Stimulated activated CD4-positive, alpha-beta T cell treated with anti-CD3 and anti-CD28 coated beads, Interleukin-15, amount 100 ng/mL, for 24 hours (primary cell): ENCODE data around the gene UBN1.
A peak's percentile ranks its signal among the peaks of the same experiment; 100 is the strongest.

ENCODE experiments used
- DNase-seq: peaks from one replicate; pipeline ENCODE4 v3.0.0-alpha.2; 2020

Gene UBN1, protein sequence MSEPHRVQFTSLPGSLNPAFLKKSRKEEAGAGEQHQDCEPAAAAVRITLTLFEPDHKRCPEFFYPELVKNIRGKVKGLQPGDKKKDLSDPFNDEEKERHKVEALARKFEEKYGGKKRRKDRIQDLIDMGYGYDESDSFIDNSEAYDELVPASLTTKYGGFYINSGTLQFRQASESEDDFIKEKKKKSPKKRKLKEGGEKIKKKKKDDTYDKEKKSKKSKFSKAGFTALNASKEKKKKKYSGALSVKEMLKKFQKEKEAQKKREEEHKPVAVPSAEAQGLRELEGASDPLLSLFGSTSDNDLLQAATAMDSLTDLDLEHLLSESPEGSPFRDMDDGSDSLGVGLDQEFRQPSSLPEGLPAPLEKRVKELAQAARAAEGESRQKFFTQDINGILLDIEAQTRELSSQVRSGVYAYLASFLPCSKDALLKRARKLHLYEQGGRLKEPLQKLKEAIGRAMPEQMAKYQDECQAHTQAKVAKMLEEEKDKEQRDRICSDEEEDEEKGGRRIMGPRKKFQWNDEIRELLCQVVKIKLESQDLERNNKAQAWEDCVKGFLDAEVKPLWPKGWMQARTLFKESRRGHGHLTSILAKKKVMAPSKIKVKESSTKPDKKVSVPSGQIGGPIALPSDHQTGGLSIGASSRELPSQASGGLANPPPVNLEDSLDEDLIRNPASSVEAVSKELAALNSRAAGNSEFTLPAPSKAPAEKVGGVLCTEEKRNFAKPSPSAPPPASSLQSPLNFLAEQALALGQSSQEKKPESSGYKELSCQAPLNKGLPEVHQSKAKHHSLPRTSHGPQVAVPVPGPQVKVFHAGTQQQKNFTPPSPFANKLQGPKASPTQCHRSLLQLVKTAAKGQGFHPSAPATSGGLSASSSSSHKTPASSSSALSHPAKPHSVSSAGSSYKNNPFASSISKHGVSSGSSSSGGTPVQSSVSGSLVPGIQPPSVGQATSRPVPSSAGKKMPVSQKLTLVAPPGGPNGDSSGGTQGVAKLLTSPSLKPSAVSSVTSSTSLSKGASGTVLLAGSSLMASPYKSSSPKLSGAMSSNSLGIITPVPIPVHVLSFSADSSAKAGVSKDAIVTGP (N-terminal part only)

DNA sequence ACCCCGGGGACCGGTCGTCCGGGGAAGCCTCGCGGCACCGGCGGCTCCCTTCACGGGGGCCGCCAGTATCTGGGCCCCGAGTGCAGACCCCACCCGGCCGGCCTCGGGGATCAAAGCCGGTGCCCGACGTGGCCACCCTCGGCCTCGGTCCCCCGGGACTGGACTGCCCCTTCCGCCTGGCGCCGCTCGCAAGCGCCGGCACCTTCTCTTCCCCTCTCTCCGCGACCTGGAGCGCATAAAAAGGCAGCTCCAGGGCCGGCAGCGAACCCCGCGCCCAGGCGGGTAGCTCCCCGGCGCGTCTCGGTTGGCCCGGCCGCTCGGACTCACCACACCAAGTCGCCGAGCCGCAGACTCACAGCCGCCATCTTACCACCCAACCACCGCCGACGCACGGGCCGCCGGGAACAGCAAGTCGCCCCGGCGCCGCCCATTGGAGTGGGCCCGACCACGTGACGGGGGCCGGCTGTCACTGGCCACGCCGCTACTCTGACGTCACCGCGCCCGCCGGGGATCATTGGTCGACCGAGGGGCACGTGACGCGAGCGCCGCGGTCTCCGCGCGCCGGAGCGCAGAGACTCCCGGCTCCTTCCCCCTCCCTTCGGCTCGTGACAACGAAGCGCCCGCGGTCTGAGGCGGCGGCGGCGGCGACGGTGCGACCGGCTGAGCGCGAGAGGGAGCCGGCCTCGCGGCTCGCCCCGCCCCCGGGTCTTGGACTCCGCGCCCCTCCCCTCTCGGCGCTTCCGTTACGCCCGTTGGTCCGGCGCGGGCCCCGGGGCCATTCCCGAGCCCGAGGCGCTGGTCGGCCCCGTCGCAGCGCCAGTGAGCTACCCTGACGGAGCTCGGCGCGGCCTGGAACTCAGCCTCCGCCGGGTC is at the start of gene UBN1, which contains the start of gene GLYR1:
Gene UBN1, plus strand, starts transcription at position 581 of the 873 bp plus-strand sequence. CDS start 5,437 bp downstream, outside the sequence.
Gene GLYR1, minus strand, starts transcription at position 388 of the 873 bp plus-strand sequence. Its CDS starts 23 bp downstream, at position 365.
- peak; percentile 100 for DNase-seq

DNA sequence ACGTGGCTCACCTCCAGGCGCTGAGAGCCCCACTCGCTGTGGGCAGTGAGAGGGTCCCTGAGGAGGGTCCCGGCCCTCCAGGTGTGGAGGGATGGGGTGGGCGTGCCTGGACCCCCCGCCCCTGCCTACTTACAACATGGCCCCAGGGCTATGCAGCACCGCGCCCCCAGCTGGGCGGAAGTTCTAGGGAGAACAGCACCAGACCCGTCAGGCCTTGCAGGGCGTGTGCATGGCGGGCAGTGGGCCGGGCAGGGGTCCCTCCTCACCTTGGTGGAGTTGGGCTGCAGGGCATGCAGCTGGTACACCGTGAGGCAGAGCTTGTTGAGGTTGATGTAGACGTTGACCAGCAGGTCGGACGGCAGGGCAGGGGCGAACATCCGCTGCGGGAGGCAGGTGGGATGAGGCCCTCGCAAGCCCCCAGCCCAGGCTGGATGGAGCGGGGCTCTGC is 49.5 kb upstream of the UBN1 start:
- DNase-seq, result no peak

DNA sequence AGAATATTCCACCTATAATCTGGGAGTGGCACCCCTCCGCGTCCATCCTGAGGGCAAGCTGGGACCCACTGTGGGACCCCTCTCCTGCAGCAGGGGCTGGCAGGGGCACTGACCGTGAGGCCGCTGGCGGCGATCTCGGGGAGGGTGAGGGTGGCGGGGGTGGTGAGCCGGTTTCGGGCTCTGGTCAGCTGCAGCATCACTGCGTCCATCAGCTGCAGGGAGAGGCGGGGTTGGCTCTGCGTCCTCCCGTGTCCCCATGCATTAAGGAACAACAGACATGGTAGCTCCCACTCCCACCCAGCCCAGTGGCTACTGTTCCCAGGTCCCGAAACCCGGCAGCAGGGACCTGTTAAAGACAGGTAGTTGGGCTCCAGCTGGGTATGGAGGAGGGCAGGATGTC is 48.8 kb upstream of the UBN1 start:
- DNase-seq, result no peak

DNA sequence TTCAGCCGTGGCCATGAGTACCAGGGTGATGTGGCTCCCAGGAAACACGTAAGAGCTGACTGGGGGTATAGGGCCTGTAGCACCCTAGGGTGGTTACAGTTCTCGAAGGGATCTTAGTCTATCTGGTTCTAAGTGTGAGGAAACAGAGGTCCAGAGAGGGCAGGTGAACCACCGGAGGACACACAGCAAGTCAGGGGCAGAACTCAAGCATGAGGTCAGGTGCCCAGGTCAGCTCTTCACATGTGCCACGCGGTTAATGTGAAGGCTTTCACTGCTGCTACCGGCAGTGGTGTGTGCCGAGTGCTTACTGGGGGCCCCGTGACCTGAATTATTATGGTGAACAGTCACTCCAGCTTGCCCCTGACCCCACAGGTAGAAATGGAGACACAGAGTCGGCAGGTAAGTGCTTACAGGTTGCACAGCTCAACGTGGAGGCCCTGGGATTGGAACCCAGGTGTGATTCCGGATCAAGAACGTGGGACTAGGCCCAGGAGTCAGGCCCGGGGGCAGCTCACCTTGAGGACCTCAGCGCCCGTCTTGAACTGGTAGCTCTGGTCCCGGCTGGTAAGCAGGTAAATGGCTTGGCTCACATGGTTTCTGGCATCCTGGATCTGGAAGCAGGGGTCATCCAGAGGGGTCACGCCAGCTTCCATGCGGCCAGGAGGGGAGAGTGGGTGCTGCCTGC is 48.0 kb upstream of the UBN1 start:
- DNase-seq, result no peak

DNA sequence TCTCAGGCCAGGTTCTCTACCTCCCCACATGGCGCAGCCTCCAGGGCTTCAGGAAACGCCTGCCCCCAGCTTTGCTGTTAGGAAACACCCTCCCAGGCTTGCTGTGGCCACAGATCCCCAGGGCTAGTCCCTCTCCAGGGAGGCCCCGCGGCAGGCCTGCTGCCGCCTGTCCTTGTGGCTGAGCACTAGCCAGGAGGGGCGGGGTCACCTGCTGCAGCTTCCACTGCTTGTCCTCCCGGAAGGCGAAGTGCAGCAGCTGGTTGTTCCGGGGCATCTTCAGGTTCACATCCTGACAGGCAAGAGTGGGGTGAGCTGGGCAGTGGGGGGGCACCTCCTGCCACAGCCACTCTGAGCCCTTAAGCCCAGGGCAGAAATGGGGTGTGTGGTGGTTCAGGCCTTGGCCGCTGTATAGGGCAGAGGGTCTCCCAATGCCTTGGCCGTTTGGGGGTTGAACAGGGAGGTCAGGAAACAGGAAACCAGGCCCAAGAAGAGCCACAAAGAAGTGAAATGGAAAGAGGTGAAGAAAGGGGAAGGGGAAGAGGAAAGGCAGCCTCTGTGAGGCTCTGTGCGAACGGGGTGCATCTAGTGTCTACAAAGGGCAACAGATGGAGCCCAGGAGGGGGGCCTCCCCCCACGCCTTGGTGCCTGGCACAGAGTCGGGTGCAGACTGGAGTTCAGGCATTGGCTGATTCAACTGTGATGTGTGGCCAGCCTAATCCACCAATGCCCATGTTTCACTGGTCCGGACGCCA is 46.8 kb upstream of the UBN1 start:
- DNase-seq, result no peak

DNA sequence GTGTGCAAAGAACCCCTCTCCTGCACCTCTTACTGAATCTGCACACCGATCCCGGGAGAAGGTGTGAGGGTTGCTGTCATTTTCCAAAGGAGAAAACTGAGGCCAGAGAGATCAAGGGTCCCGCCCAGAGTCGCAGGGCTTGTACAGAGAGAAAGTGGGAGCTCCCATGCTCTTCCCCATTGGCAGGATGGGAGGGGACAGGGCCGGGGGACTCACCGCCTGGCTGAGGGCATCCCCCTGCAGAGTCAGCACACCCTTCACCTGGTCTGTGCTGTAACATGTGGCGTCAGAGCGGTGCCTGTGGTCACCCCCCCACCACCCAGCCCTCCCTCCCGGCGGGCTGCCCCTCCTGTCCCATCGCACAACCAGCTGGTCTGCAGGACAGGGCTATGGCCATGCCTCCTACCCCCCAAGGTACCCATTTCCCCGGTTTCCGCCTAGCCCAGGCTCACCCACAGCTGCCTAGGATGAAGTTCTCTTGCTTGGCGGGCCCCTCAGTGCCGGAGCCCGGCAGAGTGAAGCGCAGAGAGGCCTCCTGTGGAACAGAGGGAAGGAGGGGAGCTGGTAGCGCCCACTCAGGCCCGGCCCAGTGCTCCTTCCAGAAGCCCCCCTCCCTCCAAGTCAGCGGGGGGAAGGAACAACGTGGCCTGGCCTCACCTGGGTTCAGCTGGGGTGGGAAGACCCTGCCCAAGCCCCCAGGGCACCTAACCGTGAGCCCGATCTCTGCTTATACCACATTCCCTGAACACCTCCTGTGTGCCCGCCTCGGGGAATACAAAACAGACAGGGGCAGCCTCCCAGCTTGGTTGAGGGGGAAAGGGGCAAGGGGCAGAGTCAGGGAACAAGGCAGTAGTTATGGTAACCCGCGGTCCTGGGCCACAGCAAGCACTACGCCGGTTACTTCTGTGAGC is 46.0 kb upstream of the UBN1 start:
- no peak for DNase-seq

DNA sequence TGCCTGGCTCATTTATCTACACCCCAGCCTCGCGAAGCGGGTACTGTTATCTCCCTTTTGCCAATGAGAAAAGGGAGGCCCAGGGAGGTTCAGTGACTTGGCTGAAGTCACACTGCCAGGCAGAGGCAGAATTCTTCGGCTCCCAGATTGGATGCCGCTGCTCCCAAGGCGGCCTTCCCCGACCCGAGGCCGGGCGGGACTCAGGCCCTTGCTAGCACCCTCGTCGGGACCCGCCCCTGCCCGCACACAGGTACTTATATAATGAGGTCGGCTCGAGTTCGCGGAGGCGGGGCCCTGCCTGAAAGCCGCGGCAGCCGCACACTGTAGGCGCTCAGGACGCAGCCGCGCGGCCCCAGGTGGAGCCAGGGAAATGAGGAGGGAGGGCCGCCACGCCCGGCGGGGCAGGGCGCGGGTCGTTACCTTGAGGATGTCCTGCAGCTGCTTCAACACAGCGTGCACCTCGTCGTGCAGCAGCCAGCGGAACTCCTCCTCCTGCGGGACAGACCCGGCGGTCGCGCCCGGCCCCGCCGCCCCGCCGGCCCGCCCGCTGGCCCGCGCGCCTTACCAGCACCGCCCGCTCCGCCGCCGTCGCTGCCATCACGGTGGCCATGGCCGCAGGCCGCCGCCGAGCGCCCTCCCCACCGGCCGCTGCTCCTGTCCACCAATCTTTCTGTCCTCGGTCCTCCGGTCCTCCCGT is 45.2 kb upstream of the UBN1 start, which contains the start of gene ROGDI:
Gene ROGDI, minus strand, starts transcription at position 672 of the 697 bp plus-strand sequence. Its CDS starts 62 bp downstream, at position 610.
- peak; percentile 86 for DNase-seq

DNA sequence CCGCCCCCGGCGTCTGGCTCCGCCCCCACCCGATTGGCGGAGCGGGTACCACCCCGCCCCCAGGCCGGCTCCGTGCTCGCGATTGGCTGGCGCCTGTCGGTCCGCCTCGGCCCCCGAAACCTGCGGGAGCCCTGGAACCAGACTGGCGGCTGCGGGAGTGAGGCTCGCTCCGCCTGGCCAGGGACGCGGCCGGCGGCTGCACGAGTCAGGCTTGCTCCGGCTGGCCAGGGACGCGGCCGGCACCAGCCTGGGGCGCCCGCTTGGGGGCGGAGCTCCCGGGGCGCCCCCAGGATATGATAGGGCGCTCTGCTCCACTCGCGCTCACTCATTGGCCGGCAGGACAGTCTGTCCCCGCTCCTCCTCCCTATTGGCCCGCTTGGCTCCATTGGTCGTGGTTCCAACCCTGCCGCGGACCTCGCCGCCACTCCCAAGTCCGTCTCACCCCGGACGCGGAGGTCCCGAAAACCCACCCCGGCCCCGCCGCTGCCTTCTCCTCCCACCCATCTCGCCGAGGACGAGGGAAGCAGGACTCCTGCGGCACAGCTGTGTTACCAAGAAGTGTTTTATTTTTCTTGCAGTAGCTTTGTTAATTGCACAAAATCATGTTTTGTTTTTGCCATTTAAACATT is 44.5 kb upstream of the UBN1 start:
- DNase-seq, result peak; percentile 94

DNA sequence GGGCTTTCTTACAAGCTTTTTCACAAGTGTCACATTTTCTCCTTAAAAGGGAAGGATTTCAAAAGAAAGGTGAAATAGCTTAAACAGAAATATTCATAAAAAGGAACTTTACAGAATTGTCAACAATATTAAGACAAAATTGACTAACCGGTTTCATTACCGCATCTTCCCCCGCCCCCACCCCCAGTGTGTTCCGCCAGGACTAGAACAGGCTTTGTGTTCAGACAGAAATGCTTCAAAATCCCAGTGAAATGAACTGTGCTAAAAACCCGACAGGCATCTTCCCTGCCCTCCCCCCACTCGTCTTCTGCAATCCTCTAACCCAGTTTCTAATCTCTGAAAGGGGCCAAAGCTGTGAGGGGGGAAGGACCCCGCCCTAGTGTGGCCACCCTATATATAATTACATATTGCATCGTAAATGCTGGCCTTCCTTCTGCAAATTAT is 43.9 kb upstream of the UBN1 start:
- DNase-seq, result no peak

DNA sequence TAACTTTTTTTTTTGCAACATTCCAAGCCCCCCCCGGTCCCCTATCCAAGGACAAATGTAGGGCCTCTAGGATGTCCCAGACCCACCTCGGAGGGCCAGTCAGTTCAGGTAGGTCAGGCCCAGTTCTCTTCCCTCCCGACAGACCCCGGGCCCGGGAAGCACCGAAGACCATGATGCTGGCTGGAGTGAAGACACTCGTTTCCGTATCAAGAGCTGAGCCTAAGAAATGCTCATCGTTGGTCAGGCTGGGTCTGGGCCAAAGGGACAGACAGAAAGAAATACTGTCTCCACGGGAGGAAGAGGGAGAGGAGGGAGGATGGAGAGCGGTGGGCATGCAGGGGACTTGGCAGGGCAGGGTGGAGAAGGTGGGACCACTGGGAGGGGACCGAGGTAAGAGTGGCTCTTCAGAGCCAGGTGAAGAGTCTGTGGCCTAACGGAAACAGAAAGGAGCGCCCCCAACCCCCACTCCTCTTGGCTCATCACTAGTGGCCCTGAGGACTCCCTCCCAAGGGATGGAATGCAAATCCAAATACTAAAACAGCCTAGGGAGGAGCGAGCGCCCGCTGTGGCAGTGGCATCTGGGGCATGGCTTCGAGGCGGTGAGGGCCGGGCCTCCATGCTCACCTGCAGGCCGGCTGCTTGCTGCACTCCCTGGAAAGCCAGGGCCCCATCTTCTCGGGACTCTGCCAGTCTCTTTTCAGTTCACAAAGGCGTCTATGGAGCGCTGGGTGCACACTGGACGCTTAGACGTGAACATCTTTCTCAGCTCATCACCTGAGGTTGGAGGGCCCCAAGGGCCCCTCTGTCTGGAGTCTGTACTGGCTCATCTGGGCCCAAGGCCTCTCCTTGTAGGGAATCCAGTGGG is 43.2 kb upstream of the UBN1 start:
- no peak for DNase-seq

DNA sequence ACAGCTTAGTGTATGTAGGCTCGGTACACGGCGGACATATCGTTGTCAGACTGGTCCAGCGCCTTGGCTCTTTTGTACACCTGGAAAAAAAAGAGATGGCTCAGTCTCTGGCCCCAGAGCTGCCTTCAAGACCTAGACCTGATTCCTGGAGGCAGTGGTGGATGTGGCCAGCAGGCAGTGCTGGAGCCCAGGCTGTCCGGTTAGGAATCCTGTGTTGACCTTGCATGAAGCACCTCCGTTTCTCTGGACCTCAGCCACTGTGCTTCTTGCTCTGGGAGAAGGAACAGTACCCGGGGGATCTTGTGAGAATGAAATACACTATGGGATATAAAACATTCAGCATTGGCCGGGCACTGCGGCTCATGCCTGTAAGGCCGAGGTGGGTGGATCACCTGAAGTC is 42.0 kb upstream of the UBN1 start:
- no peak for DNase-seq

DNA sequence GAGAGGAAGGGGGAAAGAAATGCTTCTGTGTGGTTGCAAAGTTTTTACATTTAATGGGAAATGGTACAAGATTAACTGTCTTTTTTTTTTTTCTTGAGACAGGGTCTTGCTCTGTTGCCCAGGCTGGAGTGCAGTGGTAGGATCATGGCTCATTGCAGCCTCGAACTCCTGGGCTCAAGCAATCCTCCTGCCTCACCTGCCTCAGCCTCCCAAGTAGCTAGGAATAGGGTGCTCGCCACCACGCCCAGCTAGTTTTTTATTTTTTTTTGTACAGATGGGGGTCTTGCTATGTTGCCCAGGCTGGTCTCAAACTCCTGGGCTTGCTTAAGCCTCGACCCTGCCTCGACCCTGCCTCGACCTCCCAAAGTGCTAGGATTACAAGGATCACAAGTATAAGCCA is 41.0 kb upstream of the UBN1 start:
- no peak for DNase-seq

DNA sequence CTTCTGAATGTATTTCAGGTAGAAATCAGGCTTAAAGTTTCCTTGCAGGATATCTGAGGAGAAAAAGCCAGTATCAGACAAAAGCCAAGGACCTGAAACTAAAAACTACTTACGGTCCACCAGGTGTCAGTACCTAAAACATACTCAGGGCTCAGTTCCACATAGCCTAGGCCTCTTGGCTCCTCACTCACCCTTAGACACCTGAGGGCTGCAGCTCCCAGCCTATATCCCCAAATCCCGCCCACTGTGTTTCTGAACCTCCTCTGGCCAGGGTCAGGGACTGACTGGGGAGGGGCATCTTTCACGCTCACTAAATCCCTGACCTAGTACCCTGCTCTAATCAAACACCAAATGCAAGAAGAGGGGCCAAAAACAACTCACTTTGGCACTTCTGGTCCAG is 36.0 kb upstream of the UBN1 start:
- no peak for DNase-seq

DNA sequence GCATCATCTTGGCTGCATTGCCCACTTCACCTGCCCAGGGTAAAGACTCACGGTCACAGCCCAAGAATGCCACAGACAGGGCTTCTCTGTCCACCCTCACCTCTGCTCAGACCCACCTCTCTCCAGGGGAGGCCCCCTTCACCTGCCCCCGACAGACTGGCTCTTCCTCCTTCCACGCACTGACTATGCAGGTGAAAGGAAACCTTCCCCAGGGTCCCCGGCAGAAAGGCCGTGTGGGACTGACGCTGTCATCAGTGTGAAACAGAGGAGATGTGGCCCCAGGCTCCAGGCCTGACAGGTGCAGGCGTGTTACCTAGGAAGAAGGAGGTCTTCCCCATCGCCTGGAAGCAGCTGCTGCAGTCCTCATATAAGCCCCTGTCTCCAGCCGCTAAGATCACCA is 35.5 kb upstream of the UBN1 start:
- no peak for DNase-seq

DNA sequence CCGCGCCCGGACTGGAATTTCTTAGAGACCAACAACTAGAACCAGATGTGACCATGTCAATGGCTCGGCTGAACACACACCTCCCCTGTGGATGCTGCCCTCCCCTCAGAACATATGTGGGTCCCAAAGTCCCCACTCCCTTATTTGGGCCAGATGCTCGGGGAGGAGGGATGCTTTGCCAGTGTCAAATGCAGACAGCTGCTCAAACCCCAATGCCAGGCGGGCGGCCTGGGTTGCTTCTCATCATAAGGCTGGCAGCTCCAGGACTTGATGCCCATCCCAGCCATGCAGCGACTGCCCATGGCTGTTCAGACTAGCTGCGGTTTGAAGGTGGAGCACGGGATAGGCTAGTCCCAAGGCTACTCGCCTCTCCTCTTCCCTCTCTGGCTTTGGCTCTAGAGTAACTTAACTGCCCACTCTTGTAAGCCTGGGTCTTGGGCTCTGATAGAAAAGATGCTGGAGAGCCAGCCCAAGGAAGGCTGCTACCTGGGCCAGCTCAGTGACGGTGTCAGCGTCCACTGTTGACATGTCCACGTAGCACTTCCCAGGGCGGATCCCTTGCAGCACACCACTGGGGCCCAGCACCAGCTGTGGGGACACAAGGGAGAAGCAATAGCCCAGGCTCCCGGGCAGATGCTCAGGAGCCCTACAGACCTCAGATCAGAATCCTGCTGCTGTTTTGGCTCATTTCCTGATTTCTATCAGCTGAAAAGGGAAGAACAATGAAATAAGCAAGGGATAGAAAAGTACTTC is 33.9 kb upstream of the UBN1 start:
- no peak for DNase-seq

DNA sequence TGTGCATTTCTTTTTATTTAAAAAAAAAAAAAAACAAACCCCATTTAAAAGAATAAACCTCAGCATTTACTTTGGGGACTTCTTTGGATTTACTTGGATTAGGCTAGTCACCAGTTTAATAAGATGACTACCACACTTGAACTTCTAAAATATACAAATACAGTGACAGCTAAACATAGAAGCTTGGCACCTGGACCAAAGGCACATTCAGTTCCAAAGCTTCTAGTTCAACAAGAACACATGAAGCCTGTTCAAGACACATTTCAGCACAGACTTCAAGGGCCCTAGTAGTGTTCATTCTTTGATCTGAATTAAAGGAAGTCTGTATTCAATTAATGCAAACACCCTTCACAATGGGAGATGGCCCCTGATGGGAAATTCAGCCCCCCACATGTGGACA is 33.2 kb upstream of the UBN1 start:
- no peak for DNase-seq
